HepG2 (cell line): ENCODE measurements around the gene ANKRD6. TPM values are rescaled to one million over a fixed set of nuclear protein-coding genes. Genes with fewer than 3 reads are reported as not detected.

Source experiments
- ATAC-seq: fragments of 200-7000 bp; cut with Tn5 transposase; 3 replicates; pipeline ENCODE4 v1.9.1; 2020; ENCODE audit warnings: mild to moderate bottlenecking, moderate library complexity
- BruUV-seq: library from RNA; stranded (reverse); fragments of 400-500 nt; replicated peaks from 2 replicates; lab custom pipeline; 2021; lab: Mats Ljungman, UMichigan
- CTCF ChIA-PET: fragments of 300-600 bp; formaldehyde crosslinking; extraction: SDS; loops from one replicate; lab custom pipeline; 2021; ENCODE audit warnings: low total read pairs, inconsistent platforms, low intra/inter-chr PET ratio; lab: Yijun Ruan, JAX
- POLR2A ChIA-PET: fragments of 350-600 bp; sonication (Branson Sonifier 250); formaldehyde crosslinking; loops from one replicate; lab custom pipeline; 2020; ENCODE audit warnings: antibody characterized with exemption, inconsistent platforms; lab: Yijun Ruan, JAX
- DNase-seq: peaks from one replicate; pipeline ENCODE4 v3.0.0-alpha.2; 2015; ENCODE audit warnings: low spot score
- FAIRE-seq: peaks from 3 replicates; lab custom pipeline; 2011; peaks lifted over from hg19 to GRCh38; lab: Jason Lieb, UNC
- H2AFZ ChIP-seq: one replicate; pipeline ENCODE4 v1.6.1; 2011; ENCODE audit warnings: low read length, inconsistent platforms
- H3K27ac ChIP-seq: fragments of 300-600 bp; 3 replicates; pipeline ENCODE4 v1.8.0; 2011; ENCODE audit warnings: mixed run types, mild to moderate bottlenecking, mixed read lengths, low read length, inconsistent platforms; ENCODE audit not compliant: insufficient read depth; ENCODE audit errors: extremely low read length
- H3K27me3 ChIP-seq, 2 experiments: fragments of 200-600 bp in 1 of 2; 2 replicates in 1 of 2; 3 replicates in 1 of 2; pipeline versions ENCODE4 v1.6.0 to v1.8.0; 2011; ENCODE audit warnings: low read length in 2 of 2, mild to moderate bottlenecking in 2 of 2, moderate library complexity in 2 of 2, inconsistent platforms in 1 of 2; ENCODE audit not compliant: insufficient read depth in 2 of 2, control insufficient read depth in 1 of 2
- H3K36me3 ChIP-seq, 2 experiments: fragments of 200-600 bp in 1 of 2; replicated peaks in 1 of 2; 2 replicates in 1 of 2; 3 replicates in 1 of 2; pipeline versions ENCODE4 v1.5.1 to v1.8.0; 2011; ENCODE audit warnings: low read length in 2 of 2, inconsistent platforms in 1 of 2; ENCODE audit not compliant: insufficient read depth in 2 of 2, control insufficient read depth in 1 of 2
- H3K4me1 ChIP-seq: 2 replicates; pipeline ENCODE4 v1.5.1; 2012; ENCODE audit warnings: low read length, inconsistent platforms; ENCODE audit not compliant: insufficient read depth
- H3K4me2 ChIP-seq: 2 replicates; pipeline ENCODE4 v1.6.0; 2011; ENCODE audit warnings: low read depth, low read length, inconsistent platforms
- H3K4me3 ChIP-seq, 3 experiments: fragments of 200-600 bp in 1 of 3; sonication (generic), shearing (Covaris generic) in 1 of 3; replicated peaks in 1 of 3; 2 replicates each; pipeline ENCODE4 v1.5.1; 2011 to 2016; ENCODE audit warnings: low read length in 3 of 3, inconsistent platforms in 2 of 3, low read depth in 2 of 3, mild to moderate bottlenecking in 2 of 3, control low read depth in 1 of 3, mixed read lengths in 1 of 3; ENCODE audit not compliant: insufficient read depth in 1 of 3
- H3K79me2 ChIP-seq: one replicate; pipeline ENCODE4 v1.6.1; 2011; ENCODE audit warnings: low read length, inconsistent platforms; ENCODE audit not compliant: insufficient read depth
- H3K9ac ChIP-seq: 2 replicates; pipeline ENCODE4 v1.6.0; 2011; ENCODE audit warnings: mild to moderate bottlenecking, low read depth, low read length, inconsistent platforms; ENCODE audit not compliant: insufficient read depth
- H3K9me3 ChIP-seq: 2 replicates; pipeline ENCODE4 v1.5.1; 2012; ENCODE audit warnings: mild to moderate bottlenecking, low read length
- H4K20me1 ChIP-seq: 2 replicates; pipeline ENCODE4 v1.6.0; 2011; ENCODE audit warnings: inconsistent platforms, mild to moderate bottlenecking, low read length, moderate library complexity; ENCODE audit not compliant: insufficient read depth
- CEBPB ChIP-seq: IDR thresholded peaks from 2 replicates; pipeline ENCODE4 v1.6.1; 2011; ENCODE audit warnings: low read depth, low read length, improper control_type of control experiment, borderline replicate concordance
- MAFF ChIP-seq: IDR thresholded peaks from 2 replicates; pipeline ENCODE4 v1.6.1; 2011; ENCODE audit warnings: low read depth, low read length, improper control_type of control experiment
- MAFK ChIP-seq, 2 experiments: IDR thresholded peaks in 1 of 2; conservative IDR thresholded peaks in 1 of 2; 2 replicates each; pipeline ENCODE4 v1.6.1; 2011; ENCODE audit warnings: improper control_type of control experiment in 2 of 2, low read length in 2 of 2
- ZNF207 ChIP-seq: fragments of 450-650 bp; IDR thresholded peaks from 2 replicates; pipeline ENCODE4 v1.6.1; 2016; ENCODE audit warnings: antibody characterized with exemption, borderline replicate concordance
- ZNF225 ChIP-seq: sonication (generic); formaldehyde crosslinking; IDR thresholded peaks from 2 replicates; pipeline ENCODE4 v1.4.0; 2020; ENCODE audit warnings: mild to moderate bottlenecking, missing genetic modification reagents
- WGBS: methylation state at CpG from one replicate; pipeline ENCODE4 v1.1.6; 2017; ENCODE audit warnings: low lambda C conversion rate; 5-methylcytosine and 5-hydroxymethylcytosine counted together
- in situ Hi-C: cut with HindIII; loops from 2 replicates; pipeline ENCODE4 v1.10.0; 2017; ENCODE audit warnings: low pct_unique_long_range_greater_than_20kb; ENCODE audit not compliant: extremely low pct_ligation_motif_present
- intact Hi-C: fragments of 100-400 bp; cut with micrococcal nuclease; formaldehyde crosslinking; loops from one replicate; pipeline ENCODE4 v1.10.0; 2022; ENCODE audit not compliant: unreplicated experiment
- polyA plus RNA-seq, 8 experiments: library from polyadenylated mRNA; depleted of rRNA in 3 of 8; stranded (reverse) in 7 of 8; unstranded in 1 of 8; fragments of >200 nt; fragmentation: Illumina TruSeq in 4 of 8; extraction: Trizol in 4 of 8; gene quantifications; 2 replicates each; pipeline versions ENCODE4 v1.2.1 to v1.2.3, GENCODE V29; 2011 to 2016; ENCODE audit warnings: low read depth in 4 of 8, missing spikeins in 1 of 8, mixed read lengths in 1 of 8; ENCODE audit not compliant: insufficient read depth in 1 of 8
- total RNA-seq, 5 experiments: library from RNA; depleted of rRNA; stranded (reverse); fragments of >200 nt; fragmentation: Illumina TruSeq; extraction: Trizol; gene quantifications; 2 replicates each; pipeline ENCODE4 v1.2.3, GENCODE V29; 2016; ENCODE audit warnings: low read depth in 1 of 5
- TF ChIP-seq, protein P1 (sequence below), 2 experiments: fragments of 450-650 bp in 1 of 2; sonication (generic) in 1 of 2; formaldehyde crosslinking; IDR thresholded peaks; 2 replicates each; pipeline versions ENCODE4 v1.5.0 to v1.8.0; 2020 to 2022; ENCODE audit warnings: mild to moderate bottlenecking in 1 of 2, missing genetic modification reagents in 1 of 2

The ANKRD6 gene
- total and polyA plus RNA-seq, 2 of the 13 experiments (the other 11 are each of a cell fraction or from before 2014, with no cell fraction given) = 0.18 to 0.36 TPM

- H4K20me1 ChIP-seq = no peaks in the 10 kb centered on the region
- H3K27me3 ChIP-seq = no peaks in the 10 kb centered on the region
- DNase-seq (no peak), ATAC-seq (no peak), FAIRE-seq (no peak)
- H3K4me2 ChIP-seq = no peak overlapping the region
- no TSS peak for BruUV-seq
- H3K4me3 ChIP-seq = no peak overlapping the region
- no peaks in the 10 kb centered on the region for H3K4me1 ChIP-seq
- H3K27ac ChIP-seq = no peak overlapping the region
- ChIA-PET POLR2A (no interaction called here), CTCF (no interaction called here)
- no peak overlapping the region for H3K9ac ChIP-seq
- intact Hi-C loops (no loop called here), in situ Hi-C loops (no loop called here)
- H2AFZ ChIP-seq = no peak overlapping the region
- WGBS = 97% methylated on average over 7 of the region's 7 CpGs
- TF ChIP-seq ZNF225 (no peak), CEBPB (0 out of 2 replicates have a peak, but pooled peaks have one; percentile 2)
- no peaks in the 10 kb centered on the region for H3K9me3 ChIP-seq
- H3K79me2 ChIP-seq = no peaks in the 10 kb centered on the region
- peaks cover 22 to 77% of the 10 kb centered on the region in 2 experiments for H3K36me3 ChIP-seq
Measured at GRCh38 chr6:89670935-89671565, 238.1 kb downstream of the ANKRD6 start.

DNA sequence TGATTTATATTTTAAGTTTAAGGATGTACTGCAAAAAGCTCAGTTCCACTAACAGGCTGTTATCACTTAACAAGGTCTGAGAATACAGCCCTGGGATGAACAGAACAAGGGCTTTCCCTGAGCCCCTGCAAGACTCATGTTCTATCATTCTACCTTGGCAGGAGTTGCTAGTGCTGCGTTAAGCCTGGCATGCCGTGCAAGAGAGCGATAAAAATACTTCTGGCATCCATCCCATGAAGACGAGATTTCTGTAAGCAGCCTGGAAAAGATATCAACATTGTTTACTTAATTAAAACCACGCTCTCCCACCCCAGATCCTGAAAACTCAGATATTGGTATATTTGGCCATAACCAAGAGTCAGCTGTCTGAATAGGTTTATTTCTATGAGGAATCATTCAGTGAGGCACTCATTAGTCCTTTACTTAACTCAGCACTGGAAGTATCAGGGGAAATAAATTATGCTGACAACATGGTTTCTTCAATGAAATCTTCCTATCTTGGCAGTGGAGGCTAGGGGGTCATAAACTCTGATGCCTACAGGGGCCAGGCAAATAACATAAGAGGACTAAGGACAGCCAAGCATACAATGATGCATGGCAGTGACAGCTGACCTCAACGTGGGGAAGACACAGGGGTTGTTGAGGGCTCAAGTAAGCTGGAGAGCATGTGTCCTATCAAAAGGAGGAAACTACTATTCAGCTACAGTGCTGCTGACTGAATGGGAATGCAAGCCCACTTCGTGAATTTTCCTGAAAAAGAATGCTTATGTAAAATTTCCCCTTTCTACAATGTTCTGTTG lies 243.2 kb downstream of the ANKRD6 start:
- in situ Hi-C loops (no loop called here), intact Hi-C loops (no loop called here)
- TF ChIP-seq, protein P1, sequence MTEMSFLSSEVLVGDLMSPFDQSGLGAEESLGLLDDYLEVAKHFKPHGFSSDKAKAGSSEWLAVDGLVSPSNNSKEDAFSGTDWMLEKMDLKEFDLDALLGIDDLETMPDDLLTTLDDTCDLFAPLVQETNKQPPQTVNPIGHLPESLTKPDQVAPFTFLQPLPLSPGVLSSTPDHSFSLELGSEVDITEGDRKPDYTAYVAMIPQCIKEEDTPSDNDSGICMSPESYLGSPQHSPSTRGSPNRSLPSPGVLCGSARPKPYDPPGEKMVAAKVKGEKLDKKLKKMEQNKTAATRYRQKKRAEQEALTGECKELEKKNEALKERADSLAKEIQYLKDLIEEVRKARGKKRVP (CRISPR knock-in tag; IDR thresholded peaks at IDR 0.05) = no peak
- TF ChIP-seq MAFF (peak; percentile 80), ZNF207 (no peak), MAFK (conservative IDR thresholded peaks at IDR 0.05 in 1 of 2, IDR thresholded peaks at IDR 0.05 in 1 of 2; ENCODE audit: low read length in 2 of 2) (peak; percentile 74 to 86; a peak in 3 of 4 replicates)
- Histone ChIP-seq H3K9ac (no peak overlapping the region), H3K79me2 (no peaks in the 10 kb centered on the region), H3K4me1 (no peaks in the 10 kb centered on the region), H3K27me3 (no peaks in the 10 kb centered on the region), H3K9me3 (no peaks in the 10 kb centered on the region), H4K20me1 (no peaks in the 10 kb centered on the region), H3K36me3 (peaks cover 44 to 92% of the 10 kb centered on the region in 2 experiments), H3K4me2 (no peak overlapping the region), H3K4me3 (no peak overlapping the region), H3K27ac (no peak overlapping the region), H2AFZ (no peak overlapping the region)
- CTCF ChIA-PET = no interaction called here
- 98% methylated on average over 7 of the region's 7 CpGs for WGBS
- POLR2A ChIA-PET = no interaction called here
- no TSS peak for BruUV-seq
- FAIRE-seq = no peak
- no peak for DNase-seq
- no peak for ATAC-seq
